Right lobe of liver (tissue), 6 donors: ENCODE results near the gene SLC10A4. TPM values are rescaled to one million over a fixed set of nuclear protein-coding genes. Genes with fewer than 3 reads are reported as not detected.

Experiments
- ATAC-seq, 4 donors: fragments of 200-7000 bp; cut with Tn5 transposase; one replicate each; pipeline ENCODE4 v1.9.1; 2020; ENCODE audit warnings: mild to moderate bottlenecking in 4 of 4, moderate library complexity in 4 of 4
- DNase-seq, 3 donors: peaks; one replicate each; pipeline ENCODE4 v3.0.0-alpha.2; 2020
- H3K27ac ChIP-seq, 3 donors: fragments of 200-600 bp; one replicate each; pipeline ENCODE4 v1.8.0; 2022
- H3K27me3 ChIP-seq, 2 donors: fragments of 200-600 bp; one replicate each; pipeline ENCODE4 v1.8.0; 2022
- H3K36me3 ChIP-seq, 4 donors: fragments of 200-600 bp; sonication (generic) in 1 of 4; one replicate each; pipeline versions ENCODE4 v1.5.1 to v1.8.0; 2017 to 2022; ENCODE audit warnings: control low read depth in 1 of 4
- H3K4me1 ChIP-seq, 4 donors: fragments of 200-600 bp; sonication (generic) in 1 of 4; one replicate each; pipeline versions ENCODE4 v1.5.1 to v1.8.0; 2017 to 2022; ENCODE audit warnings: control low read depth in 1 of 4
- H3K4me3 ChIP-seq, 3 donors: fragments of 200-600 bp; one replicate each; pipeline ENCODE4 v1.8.0; 2022
- H3K9me3 ChIP-seq, 4 donors: fragments of 200-600 bp; sonication (generic) in 1 of 4; one replicate each; pipeline versions ENCODE4 v1.5.1 to v1.8.0; 2017 to 2022; ENCODE audit warnings: control low read depth in 1 of 4
- CTCF ChIP-seq, 4 donors: fragments of 200-600 bp in 3 of 4; fragments of 450-650 bp in 1 of 4; IDR thresholded peaks; one replicate each; pipeline versions ENCODE4 v1.5.1 to v1.8.0; 2016 to 2022; ENCODE audit warnings: antibody characterized with exemption in 4 of 4, mild to moderate bottlenecking in 2 of 4
- POLR2A ChIP-seq: fragments of 450-650 bp; IDR thresholded peaks from one replicate; pipeline ENCODE4 v1.6.1; 2017; ENCODE audit warnings: antibody characterized with exemption, mild to moderate bottlenecking
- WGBS: methylation state at CpG from one replicate; pipeline ENCODE4 v1.1.6; 2018; ENCODE audit warnings: low coverage, low lambda C conversion rate; ENCODE audit not compliant: insufficient coverage; ENCODE audit errors: missing lambda C conversion rate; 5-methylcytosine and 5-hydroxymethylcytosine counted together
- intact Hi-C, 2 donors: fragments of 100-400 bp; cut with DNase I; formaldehyde crosslinking; loops; one replicate each; pipeline versions ENCODE4 v1.11.2 to v1.14.1; 2022
- total RNA-seq, 6 experiments: library from RNA; depleted of rRNA in 2 of 6; stranded (reverse); fragments of >200 nt in 2 of 6; fragmentation: NEBNext Ultra II Directional in 3 of 6; extraction: Animal tissue kit (Norgen Biotek cat#: 25700) in 3 of 6; gene quantifications; one replicate each; pipeline versions ENCODE4 v1.1.0 to v1.2.4, GENCODE V29; 2016 to 2023
- donor health status: DM: no; HTN: yes; CAD: no.
- donor health status: DM: no; HTN: no; CAD: no.
- donor health status: DM: no; HTN: no; CAD: no.
- donor health status: DM: no; HTN: yes; CAD: no.
- donor health status: DM: no; HTN: yes; CAD: no.

The SLC10A4 gene
- total RNA-seq, 6 experiments from 2014 or later: 0.22 TPM; not detected in 5

GRCh38 chr4:48490680-48491513 is 7.8 kb downstream of the SLC10A4 start:
- no peak overlapping the region for H3K27ac ChIP-seq
- WGBS: 13% methylated on average over 3 of the region's 104 CpGs
- TF ChIP-seq POLR2A: no peak
- TF ChIP-seq CTCF (IDR thresholded peaks at IDR 0.05): no peak
- no peak overlapping the region for H3K4me3 ChIP-seq
- no peaks in the 10 kb centered on the region for H3K36me3 ChIP-seq
- no peak for DNase-seq
- intact Hi-C loops: no loop called here
- H3K9me3 ChIP-seq: no peaks in the 10 kb centered on the region
- peaks cover 0 to 5% (median 0%) of the 10 kb centered on the region in 4 donors for H3K4me1 ChIP-seq
- peak in 1 of 4 donors; percentile 14 for ATAC-seq
- peaks cover 5 to 20% of the 10 kb centered on the region in 2 donors for H3K27me3 ChIP-seq

GRCh38 chr4:48491514-48492176 is 8.5 kb downstream of the SLC10A4 start:
- intact Hi-C loops: no loop called here
- no peak for ATAC-seq
- peaks cover 5 to 20% of the 10 kb centered on the region in 2 donors for H3K27me3 ChIP-seq
- no peaks in the 10 kb centered on the region for H3K9me3 ChIP-seq
- H3K4me3 ChIP-seq: no peak overlapping the region
- peaks cover 0 to 5% (median 0%) of the 10 kb centered on the region in 4 donors for H3K4me1 ChIP-seq
- WGBS: 69% methylated on average over 12 of the region's 23 CpGs
- no peaks in the 10 kb centered on the region for H3K36me3 ChIP-seq
- no peak for DNase-seq
- TF ChIP-seq POLR2A (no peak), CTCF (IDR thresholded peaks at IDR 0.05) (no peak)
- H3K27ac ChIP-seq: no peak overlapping the region

- Histone ChIP-seq H3K27ac (no peak overlapping the region), H3K9me3 (no peaks in the 10 kb centered on the region), H3K36me3 (peaks cover 0 to 2% (median under 1%) of the 10 kb centered on the region in 4 donors), H3K4me3 (no peak overlapping the region), H3K27me3 (peaks cover 5 to 20% of the 10 kb centered on the region in 2 donors), H3K4me1 (peaks cover 0 to 5% (median 0%) of the 10 kb centered on the region in 4 donors)
- DNase-seq: no peak
- WGBS: 68% methylated on average over 4 of the region's 4 CpGs
- TF ChIP-seq POLR2A: no peak
- no peak for ATAC-seq
- intact Hi-C loops: no loop called here
Observed at GRCh38 chr4:48493452-48494100, 10.4 kb downstream of the SLC10A4 start.

- H3K27me3 ChIP-seq: peaks cover 0 to 4% of the 10 kb centered on the region in 2 donors
- H3K4me3 ChIP-seq: no peak overlapping the region
- peaks cover 0 to 22% (median 4%) of the 10 kb centered on the region in 4 donors for H3K36me3 ChIP-seq
- no peak overlapping the region for H3K27ac ChIP-seq
- H3K9me3 ChIP-seq: no peaks in the 10 kb centered on the region
- H3K4me1 ChIP-seq: no peaks in the 10 kb centered on the region
- intact Hi-C loops: no loop called here
- TF ChIP-seq POLR2A (no peak), CTCF (IDR thresholded peaks at IDR 0.05) (no peak)
- no peak for DNase-seq
- 100% methylated on average over 2 of the region's 2 CpGs for WGBS
- ATAC-seq: no peak
Observed at GRCh38 chr4:48495941-48496340, 12.8 kb downstream of the SLC10A4 start.
